LHCN-M2 (cell line): ENCODE data around the gene CLDN7. TPM values are rescaled to one million over a fixed set of nuclear protein-coding genes. Genes with fewer than 3 reads are reported as not detected.

ENCODE experiments used
- DNase-seq: peaks from one replicate; pipeline ENCODE4 v3.0.0-alpha.2; 2012; ENCODE audit warnings: low read depth
- polyA plus RNA-seq: library from polyadenylated mRNA; unstranded; fragments of >200 nt; gene quantifications from one replicate; pipeline ENCODE4 v1.2.1, GENCODE V29; 2012; ENCODE audit warnings: missing spikeins
- total RNA-seq: library from RNA; depleted of rRNA; stranded (reverse); fragments of >200 nt; gene quantifications from 2 replicates; pipeline ENCODE4 v1.2.3, GENCODE V29; 2014; rRNA removed

Gene CLDN7, protein sequence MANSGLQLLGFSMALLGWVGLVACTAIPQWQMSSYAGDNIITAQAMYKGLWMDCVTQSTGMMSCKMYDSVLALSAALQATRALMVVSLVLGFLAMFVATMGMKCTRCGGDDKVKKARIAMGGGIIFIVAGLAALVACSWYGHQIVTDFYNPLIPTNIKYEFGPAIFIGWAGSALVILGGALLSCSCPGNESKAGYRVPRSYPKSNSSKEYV
- not detected in 2 replicates for total RNA-seq
- polyA plus RNA-seq, result not detected

DNA sequence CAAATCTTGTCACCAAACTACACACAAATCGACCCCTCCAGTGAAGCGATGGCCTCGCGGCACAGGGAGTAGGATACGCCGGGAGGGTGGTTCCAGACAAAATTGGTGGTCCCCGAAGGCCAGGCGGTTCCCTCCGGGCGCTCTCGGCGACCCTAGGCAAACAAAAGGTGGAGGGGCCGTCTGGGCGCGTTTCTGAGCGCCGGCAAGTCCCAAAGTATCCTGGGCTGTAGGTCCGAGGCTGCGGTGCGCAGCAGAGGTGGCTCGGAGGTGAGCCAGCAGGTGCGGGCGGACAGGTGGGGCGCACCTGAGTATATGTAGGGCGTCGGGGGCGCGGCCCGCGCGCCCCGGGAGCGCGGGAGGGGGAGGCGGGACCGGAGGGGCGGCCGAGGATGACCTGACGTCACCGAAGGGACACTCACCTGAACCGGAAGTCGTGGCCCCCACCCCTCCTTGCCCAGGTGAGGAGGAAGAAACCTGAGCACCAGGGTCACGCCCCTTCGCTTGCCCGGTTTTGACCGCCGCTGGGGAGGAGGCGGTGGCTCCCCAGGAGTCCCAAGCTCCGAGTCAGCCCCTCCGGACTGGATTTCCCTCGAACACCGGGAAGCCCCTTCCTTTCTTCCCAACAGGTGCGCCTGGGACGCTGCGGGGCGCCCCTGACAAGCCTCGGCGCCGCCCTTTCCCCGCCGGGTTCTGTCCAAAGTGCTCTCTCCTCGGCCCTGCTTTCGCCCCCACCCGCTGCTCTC lies at the start of gene CLDN7:
Gene CLDN7, minus strand, starts transcription at position 287 of the 743 bp plus-strand sequence. CDS start 435 bp downstream, outside the sequence.
- no peak for DNase-seq

DNA sequence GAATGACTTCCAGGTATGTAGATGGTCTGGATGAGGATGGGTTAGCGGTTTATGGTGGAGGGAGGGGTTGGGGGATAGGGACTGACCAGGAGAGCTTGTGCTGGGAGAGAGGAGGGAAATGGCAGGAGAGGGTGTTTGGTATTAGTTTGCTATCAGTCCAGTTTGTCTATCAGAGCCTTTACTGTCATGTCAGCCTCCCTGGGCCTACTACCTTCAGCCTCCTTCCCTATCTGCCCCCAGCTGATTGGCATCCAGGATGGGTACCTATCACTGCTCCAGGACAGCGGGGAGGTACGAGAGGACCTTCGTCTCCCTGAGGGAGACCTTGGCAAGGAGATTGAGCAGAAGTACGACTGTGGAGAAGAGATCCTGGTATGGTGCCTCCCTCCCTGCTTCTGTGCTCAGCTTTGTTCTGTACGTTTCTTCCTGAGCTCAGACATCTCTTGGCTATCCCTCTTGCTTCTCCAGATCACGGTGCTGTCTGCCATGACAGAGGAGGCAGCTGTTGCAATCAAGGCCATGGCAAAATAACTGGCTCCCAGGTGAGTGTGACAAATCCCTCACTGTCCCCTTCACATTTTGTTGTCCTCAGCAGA lies 48.9 kb upstream of the CLDN7 start:
- DNase-seq, result no peak

DNA sequence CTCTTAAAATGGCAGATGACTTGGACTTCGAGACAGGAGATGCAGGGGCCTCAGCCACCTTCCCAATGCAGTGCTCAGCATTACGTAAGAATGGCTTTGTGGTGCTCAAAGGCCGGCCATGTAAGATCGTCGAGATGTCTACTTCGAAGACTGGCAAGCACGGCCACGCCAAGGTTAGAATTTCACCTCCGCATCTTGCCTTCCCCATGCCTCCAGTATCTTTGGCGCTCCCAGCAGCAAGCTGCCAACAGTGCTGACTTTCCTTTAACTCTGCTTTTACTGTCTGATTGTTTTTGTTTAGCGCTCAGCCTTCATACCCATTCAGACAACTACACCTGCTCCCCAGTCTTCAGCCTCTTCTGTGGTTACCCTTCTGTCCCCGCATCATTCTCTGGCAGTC lies 47.4 kb upstream of the CLDN7 start:
- no peak for DNase-seq

DNA sequence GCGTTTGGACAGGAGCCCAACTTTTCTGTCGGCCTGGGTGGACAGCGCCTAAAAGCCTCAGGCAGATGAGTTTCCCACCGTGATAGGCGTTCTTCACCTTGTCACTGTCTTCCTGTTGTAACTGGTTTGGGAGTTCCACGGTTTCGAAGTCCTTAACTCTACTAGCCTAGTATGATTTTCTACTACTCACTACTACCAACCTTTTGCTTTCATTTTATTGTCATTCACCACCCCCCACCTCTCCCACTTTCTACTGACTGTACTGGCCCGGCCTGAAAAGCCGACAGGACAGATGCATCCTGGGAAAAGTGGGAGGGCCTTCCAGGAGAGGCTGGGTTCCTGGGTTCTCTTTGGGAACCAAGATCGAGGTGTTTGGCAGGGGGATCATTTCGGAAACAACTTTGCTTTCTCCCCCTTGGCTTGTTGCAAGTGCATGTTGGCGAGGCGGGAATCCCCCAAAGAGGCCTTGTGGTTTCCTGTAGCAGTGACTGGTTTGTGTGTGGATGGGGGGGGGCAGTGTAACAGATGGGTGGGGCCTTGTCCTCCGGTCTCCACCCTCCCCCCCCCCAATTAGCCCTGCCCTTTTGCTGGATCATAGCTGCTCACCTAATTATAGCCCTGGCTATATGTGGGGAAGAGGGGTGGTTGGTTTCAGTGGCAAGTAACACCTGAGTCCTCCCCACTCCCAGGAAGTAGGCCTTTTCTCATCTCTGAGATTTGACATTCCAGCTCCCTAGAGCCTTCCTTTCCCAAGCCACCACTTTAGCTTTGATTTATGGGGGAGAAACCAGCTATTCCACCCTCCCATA lies 46.6 kb upstream of the CLDN7 start:
- DNase-seq, result peak; percentile 80

DNA sequence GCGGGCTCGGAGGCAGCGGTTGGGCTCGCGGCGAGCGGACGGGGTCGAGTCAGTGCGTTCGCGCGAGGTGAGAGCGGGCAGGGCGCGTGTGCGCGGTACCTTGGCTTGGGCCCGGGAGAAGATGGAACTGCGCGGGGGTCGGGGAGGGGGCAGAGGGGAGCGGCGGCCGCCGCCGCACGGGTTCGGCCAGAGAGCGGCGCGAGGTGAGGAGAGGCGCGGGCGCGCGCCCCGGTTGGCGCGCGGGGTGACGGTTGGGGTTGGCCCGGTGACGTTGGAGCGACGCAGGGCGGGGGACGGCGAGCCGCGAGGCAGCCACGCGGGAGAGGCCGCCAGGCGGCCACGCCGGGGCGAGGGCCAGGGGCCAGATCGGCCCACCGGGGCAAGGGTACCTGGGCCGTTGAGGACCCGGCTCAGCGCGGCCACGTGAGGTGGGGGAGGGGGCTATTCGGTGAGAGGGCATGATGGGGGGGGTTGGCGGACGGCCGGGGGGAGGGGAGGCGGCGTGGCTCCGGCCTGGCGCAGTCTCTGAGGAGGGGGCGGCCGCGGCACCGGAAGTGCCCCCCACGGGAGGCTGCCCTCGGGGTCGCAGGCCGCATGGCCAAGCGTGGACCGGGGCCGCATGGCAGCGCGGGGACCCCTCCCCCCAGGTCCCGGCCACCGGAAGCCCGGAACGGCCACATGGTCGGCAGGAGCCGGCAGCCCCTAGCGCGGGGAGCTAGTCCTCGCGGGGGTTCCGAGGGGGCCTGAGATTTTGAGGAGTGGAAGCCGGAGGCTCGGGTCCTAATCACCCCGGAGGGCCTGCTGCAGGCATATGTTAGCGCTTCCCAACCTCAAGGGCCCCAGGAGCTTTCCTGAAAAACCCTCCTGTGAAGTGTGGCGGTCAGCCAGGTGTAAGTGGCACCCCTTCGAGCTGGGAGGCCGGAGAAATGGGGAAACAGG lies 45.7 kb upstream of the CLDN7 start:
- DNase-seq, result peak; percentile 33

DNA sequence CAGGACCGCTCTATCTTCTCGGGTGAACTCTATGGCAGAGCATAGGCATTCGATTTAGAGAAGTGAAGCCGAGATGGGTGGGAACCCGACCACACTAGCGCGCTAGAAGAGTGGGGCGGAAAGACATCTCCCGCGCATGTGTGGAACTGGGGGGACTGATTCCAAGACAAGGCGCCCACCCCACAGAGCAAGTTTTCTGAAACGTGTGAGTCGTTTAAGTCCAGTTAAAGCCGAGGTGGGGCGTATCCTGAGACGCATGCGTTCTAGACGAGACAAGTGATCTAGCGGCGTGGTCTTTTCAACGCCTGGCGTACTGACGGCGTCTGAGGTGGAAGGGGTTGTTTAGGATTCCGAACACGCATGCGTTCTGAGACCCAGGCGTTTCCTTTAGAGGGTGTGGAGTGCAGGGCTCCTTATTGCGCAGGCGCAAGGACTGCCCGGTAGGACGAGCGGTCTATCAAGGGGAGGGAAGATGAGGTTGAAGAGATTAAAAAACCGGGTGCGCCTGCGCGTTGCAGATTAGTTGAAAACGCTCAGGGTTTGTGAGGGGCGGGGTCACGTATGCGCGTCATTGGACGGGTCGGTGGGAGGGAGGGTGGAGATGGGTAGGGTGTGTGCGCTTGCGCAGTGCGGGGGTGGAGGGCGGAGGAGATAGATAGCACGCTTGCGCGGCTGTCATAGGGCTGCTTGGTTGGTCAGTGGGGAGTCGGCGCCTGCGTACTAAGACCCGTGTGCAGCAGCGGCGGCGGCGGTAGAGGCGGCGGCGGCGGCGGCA lies 44.8 kb upstream of the CLDN7 start, which contains the start of gene EIF5A:
Gene EIF5A, plus strand, starts transcription at position 718 of the 775 bp plus-strand sequence. CDS start 2,008 bp downstream, outside the sequence.
- DNase-seq, result peak; percentile 100

DNA sequence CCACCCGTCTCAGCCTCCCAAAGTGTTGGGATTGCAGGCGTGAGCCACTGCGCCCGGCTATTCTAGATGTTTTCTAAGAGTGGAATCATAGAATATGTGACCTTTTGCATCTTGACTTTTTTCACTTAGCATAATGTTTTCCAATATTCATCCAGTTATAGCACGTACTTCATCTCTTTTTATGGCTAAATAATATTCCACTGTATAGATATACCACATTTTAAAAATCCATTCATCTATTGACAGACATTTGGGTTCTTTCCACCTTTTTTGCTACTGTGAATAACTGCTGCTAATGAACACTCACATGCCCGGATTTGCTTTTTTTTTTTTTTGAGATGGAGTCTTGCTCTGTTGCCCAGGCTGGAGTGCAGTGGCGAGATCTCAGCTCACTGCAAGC lies 41.9 kb upstream of the CLDN7 start:
- DNase-seq, result no peak

DNA sequence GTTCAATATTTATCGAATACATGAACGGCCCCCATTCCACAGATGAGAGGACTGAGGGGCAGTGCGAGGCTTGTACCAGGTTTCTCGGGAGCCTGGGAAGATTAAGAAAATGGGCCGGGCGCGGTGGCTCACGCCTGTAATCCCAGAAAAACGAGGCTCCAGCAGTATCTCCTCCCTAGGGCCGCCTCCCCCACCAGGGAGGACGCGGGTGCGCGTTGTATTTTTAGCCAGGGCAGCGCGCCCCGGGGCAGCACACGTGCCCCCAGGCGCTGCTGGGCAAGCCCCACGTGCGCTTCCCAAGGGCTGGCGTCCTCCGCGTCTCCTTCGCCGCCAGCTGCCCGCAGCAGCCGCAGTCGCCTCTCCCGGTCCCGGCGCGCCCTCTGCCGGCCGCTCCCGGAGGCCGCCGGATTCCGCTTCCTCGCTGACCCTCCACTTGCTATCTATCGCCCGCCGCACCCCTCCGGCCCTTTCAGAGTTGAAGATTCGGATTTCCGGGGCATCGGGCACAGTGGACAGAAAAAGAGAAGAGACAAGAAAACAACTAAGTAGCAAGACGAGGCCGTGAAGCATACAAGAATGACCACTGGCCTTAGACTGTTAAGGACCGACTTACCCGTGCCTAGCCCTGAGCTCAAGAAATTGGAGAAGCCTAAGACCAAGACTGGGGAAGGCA lies 34.0 kb upstream of the CLDN7 start:
- peak; percentile 75 for DNase-seq

DNA sequence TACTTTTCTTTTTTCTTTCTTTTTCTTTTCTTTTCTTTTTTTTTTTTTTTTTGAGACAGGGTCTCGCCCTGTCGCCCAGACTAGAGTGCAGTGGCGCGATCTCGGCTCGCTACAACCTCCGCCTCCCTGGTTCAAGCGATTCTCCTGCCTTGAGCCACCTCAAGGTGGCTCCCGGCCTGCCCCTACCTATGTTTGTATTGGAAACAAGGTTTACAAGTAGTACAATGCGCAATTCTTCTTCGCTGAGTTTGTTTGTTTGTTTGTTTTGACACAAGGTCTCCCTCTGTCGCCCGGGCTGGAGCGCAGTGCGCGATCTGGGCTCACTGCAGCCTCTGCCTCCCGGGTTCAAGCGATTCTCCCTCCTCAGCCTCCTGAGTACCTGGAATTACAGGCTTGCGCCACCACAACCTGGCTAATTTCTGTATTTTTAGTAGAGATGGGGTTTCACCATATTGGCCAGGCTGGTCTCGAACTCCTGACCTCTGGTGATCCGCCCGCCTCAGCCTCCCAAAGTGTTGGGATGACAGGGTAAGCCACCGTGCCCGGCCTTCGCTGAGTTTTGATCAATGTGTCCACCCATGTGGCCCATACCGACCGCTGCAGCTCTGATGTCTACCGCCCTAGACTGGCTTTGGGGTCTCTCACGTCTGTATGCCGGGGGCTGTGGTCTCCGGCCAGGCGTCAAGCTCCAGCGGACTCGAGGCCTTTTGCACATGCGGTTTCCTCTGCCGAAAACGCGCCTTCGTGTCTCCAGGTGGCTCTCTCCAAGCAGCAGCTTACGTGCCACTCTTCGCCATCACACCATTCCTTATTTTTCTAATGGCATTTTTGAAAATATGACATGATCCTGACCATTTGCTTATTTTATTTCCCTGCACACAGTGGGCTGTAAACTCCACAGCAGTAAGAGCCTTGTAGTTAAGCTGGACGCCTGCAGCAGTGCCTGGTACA lies 33.2 kb upstream of the CLDN7 start:
- no peak for DNase-seq

DNA sequence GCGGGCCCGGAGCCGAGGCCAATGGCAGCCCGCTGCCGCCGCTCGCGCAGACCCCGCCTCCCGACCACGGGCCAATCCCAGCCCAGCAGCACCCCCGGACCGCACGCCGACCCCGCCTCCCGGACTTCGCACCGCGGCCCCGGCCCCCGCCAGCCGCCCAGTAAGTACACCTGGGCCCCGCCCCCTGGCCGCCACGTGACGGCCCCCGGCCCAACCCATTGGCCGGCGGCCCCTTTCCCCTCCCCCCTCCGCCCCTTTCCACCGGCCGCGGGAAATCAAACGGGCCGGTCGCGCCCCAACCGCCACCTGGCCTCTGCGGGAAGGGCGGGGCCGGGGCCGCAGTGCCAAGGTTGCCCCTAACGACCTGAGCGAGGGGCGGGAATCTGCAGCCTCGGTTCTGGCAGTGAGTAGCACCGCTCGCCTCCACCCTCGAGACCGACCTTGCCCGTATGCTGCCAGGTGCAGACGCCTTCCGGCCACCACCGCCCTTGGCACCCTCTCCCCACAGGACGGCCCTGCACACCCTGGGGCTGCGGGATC lies 32.4 kb upstream of the CLDN7 start, which contains the start of gene YBX2:
Gene YBX2, minus strand, starts transcription at position 26 of the 540 bp plus-strand sequence. CDS start 139 bp downstream, outside the sequence.
- no peak for DNase-seq

DNA sequence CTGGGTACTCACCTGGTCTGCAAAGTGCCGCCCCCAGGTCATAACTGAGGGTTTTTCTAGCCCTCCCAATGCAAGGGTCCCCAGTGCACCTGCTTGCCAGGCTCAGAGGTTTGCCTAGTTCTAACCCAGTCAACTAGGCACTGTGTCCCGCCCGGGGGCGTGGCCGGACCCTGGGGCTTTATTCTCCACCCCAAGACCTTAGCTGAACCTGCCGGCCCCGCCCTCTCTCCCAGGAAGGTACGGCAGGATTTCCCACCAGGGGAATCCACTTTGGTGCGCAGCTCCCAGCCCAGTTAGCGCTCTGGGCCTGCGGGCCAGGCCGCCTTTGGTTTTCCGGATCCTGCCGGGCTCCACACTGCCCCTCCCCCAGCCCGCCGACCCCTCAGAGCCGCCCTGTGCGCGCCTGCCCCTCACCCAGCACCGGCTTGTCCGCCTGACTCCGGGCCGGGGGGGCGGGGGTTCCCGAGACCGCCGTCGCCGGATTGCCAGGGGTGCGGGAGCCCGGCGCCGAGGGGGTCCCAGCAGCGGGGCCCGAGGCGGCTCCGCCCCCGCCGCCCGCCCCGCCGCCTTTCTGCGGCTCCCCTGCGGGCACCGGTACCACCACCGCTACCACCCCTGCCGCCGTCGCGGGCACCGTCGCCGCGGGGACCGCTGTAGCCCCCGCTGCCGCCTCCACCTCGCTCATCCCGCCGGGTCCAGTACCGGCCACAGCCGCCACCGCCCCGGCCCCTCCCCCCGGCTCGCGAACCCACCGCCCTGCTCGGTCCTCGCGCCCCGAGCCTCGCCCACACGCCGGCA lies 31.7 kb upstream of the CLDN7 start:
- no peak for DNase-seq

DNA sequence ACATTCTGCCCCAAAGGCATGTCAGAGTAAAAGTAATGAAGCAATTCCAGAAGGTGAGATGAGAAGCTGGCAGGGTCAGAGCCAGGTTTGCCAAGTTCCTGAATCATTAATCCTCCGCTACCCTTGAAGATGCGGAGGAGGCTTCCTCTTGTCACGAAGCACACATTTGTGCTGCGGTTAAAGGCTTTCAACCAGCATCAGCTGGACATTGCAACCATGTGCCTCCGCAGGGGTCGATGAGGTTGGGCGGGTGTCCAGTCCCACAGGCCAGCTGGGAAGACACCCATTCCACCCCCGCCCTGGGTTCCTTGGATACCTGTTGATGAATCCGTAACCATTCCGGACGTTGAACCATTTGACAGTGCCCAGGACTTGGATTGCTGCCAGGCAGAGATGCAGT lies 30.9 kb upstream of the CLDN7 start:
- no peak for DNase-seq

DNA sequence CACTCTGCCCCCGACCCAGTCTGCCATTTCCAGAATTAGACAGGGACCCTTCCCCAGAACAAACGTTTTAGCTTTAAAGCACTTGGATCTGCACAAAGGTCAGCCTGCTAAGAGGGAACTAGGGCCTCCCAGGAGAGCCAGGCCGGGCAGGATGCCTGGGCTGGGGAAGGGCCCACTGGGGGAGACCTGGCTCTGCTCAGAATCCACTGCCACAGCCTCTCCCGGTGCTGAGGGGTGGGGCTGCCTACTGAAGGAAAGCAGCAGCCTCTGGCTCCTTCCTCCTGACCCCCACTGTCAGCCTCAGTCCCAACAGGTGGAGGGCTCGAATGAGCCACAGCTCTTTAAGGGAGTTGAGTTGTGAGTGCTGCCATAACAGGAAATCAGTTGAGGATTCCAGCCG lies 30.5 kb upstream of the CLDN7 start:
- DNase-seq, result no peak

DNA sequence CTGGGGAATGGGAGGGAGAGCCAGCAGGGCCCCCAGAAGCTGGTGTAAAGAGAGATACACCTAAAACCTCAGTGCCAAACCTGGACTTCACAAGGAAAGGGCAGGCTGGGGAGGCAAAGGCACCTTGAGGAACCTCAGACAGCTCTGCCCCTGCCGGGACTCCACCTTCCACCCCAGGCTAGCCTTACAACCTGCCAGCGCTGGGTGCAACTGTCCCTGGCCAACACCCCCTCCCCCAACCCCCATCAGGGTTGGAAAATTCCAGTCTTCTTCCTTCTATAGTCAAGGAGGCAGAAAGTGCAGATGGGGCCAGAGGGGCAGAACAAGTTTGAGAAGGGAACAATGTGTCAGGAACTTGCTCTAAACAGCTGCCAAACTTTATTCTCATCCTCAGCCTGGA lies 29.9 kb upstream of the CLDN7 start:
- DNase-seq, result no peak

DNA sequence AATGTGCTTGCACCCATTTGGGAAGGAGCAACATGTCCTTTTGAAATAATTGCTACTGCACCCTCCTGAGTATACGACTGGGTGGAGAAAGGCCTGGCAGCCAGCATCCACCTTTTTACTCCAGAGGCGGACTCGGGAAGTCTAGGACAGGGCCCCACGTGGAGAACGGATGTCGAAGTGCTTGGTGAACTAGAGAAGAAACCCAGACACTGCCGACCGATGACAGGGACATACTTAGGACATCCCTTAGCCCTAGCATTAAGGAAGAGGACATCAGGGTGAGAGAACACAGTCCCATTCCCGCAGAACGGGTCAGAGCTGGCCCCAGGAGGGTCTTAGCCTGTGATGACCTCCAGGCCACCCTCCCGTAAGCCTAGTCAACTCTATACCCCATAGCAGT lies 28.4 kb upstream of the CLDN7 start:
- no peak for DNase-seq

DNA sequence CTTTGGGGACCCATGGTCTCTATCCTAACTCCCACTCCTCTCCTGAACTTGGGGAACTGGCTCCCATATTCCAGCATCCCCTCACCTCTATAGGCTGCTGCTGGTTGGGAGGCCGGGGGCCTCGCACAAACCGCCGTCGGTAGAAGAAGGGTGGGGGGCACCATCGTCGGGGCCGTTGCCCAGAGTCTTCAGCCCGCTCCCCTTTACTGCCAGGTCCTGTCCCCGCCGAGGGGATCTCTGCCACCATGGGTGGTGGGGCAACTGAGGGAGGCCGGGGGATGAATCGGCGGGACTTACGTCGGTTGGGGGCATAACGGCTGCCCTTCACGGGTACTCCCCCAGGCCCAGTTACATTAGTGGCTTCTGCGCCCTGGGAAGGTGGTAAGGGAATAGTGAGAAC lies 27.9 kb upstream of the CLDN7 start:
- DNase-seq, result no peak
